Testis (tissue), 3 donors: ENCODE data around the gene CFAP157. TPM values are rescaled to one million over a fixed set of nuclear protein-coding genes. Genes with fewer than 3 reads are reported as not detected.
A peak's percentile ranks its signal among the peaks of the same experiment; 100 is the strongest.

ENCODE experiments used
- DNase-seq: peaks from one replicate; pipeline ENCODE4 v3.0.0-alpha.2; 2019
- H3K27ac ChIP-seq, 2 donors: fragments of 200-600 bp; sonication (generic); one replicate each; pipeline ENCODE4 v1.5.1; 2019
- H3K27me3 ChIP-seq: fragments of 200-600 bp; sonication (generic); one replicate; pipeline ENCODE4 v1.5.1; 2019
- H3K36me3 ChIP-seq: fragments of 200-600 bp; sonication (generic); one replicate; pipeline ENCODE4 v1.5.1; 2017; ENCODE audit warnings: low read depth; ENCODE audit errors: missing control alignments
- H3K4me1 ChIP-seq: fragments of 200-600 bp; sonication (generic); one replicate; pipeline ENCODE4 v1.5.1; 2019
- H3K4me3 ChIP-seq, 2 donors: fragments of 200-600 bp; sonication (generic); one replicate each; pipeline ENCODE4 v1.5.1; 2017 to 2019
- H3K9me3 ChIP-seq: fragments of 200-600 bp; sonication (generic); one replicate; pipeline ENCODE4 v1.5.1; 2017
- CTCF ChIP-seq, 3 experiments: fragments of 450-650 bp in 2 of 3; fragments of 200-600 bp in 1 of 3; sonication (generic) in 1 of 3; IDR thresholded peaks; one replicate each; pipeline ENCODE4 v1.5.1; 2016 to 2019; ENCODE audit warnings: antibody characterized with exemption in 3 of 3, mild to moderate bottlenecking in 2 of 3, moderate library complexity in 1 of 3
- POLR2A ChIP-seq: fragments of 450-650 bp; IDR thresholded peaks from one replicate; pipeline ENCODE4 v1.6.1; 2017; ENCODE audit warnings: antibody characterized with exemption, mild to moderate bottlenecking, moderate library complexity
- WGBS, 2 donors: methylation state at CpG; one replicate each; pipeline ENCODE4 v1.1.5; 2018; 5-methylcytosine and 5-hydroxymethylcytosine counted together
- intact Hi-C: fragments of 100-400 bp; cut with DNase I; formaldehyde crosslinking; loops from one replicate; pipeline ENCODE4 v1.15.1; 2023; ENCODE audit warnings: low total_unique reads
- polyA plus RNA-seq: library from polyadenylated mRNA; stranded (reverse); fragments of 350-450 nt; fragmentation: Illumina TruSeq; extraction: RNeasy Lipid Tissue Mini Kit (QIAGEN cat#74804); gene quantifications from one replicate; pipeline ENCODE4 v1.2.3, GENCODE V29; 2014; ENCODE audit warnings: low read depth, low replicate concordance; ENCODE audit not compliant: insufficient read depth
- total RNA-seq, 2 donors: library from RNA; depleted of rRNA; stranded (reverse); fragments of >200 nt; gene quantifications; one replicate each; pipeline ENCODE4 v1.2.3, GENCODE V29; 2016

The CFAP157 gene
- total and polyA plus RNA-seq, 3 donors from 2014 or later: 11.6 to 30.6 (median 26.5) TPM

- WGBS, 2 donors: 32 to 44% methylated on average over 8 to 23 of the region's 23 CpGs
- intact Hi-C loops: no loop called here
- H3K27ac ChIP-seq: peak overlapping the region; percentile 10 to 48
These were observed 17.2 kb downstream of the CFAP157 start for GRCh38 chr9:127724012-127724411.

GRCh38 chr9:127726871-127727270 is 20.1 kb downstream of the CFAP157 start:
- peaks cover 33% of the 10 kb centered on the region for H3K4me1 ChIP-seq
- 53 to 66% methylated on average over 3 to 8 of the region's 8 CpGs for WGBS, 2 donors
- no peaks in the 10 kb centered on the region for H3K36me3 ChIP-seq
- intact Hi-C loops: no loop called here
- H3K27me3 ChIP-seq: no peaks in the 10 kb centered on the region
- no peak overlapping the region for H3K4me3 ChIP-seq
- no peaks in the 10 kb centered on the region for H3K9me3 ChIP-seq
- no peak overlapping the region for H3K27ac ChIP-seq
- DNase-seq: no peak
- TF ChIP-seq POLR2A: no peak

More at GRCh38 chr9:127724012-127724411, 17.2 kb downstream of the CFAP157 start:
- Histone ChIP-seq H3K4me3 (no peak overlapping the region), H3K27me3 (no peaks in the 10 kb centered on the region), H3K9me3 (no peaks in the 10 kb centered on the region), H3K36me3 (no peaks in the 10 kb centered on the region), H3K4me1 (peaks cover 18% of the 10 kb centered on the region)
- DNase-seq: no peak
- TF ChIP-seq POLR2A (no peak), CTCF (IDR thresholded peaks at IDR 0.05) (no peak)

DNA sequence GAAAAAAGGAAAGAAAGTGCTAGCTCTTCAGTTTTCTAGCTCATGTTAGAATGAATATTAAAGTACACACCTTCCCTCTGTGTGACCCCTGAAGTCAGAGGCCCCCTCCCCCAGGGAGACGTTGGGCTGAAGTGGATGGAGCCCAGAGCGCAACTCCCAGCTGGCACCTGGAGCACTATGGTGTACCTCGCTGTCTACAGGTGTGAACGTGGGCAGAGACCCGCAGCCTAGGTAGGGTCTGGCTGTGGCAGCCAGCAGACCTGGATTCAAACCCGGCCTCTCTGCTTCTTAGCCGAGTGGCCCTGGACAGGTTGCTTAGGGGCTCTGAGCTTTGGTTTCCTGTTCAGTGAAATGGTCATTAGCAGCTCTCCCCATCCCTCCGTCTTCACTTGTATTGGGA is 22.0 kb downstream of the CFAP157 start:
- H3K27ac ChIP-seq: no peak overlapping the region
- H3K36me3 ChIP-seq: no peaks in the 10 kb centered on the region
- H3K4me1 ChIP-seq: peaks cover 40% of the 10 kb centered on the region
- H3K4me3 ChIP-seq: no peak overlapping the region
- intact Hi-C loops: no loop called here
- no peak for DNase-seq
- no peaks in the 10 kb centered on the region for H3K9me3 ChIP-seq
- no peaks in the 10 kb centered on the region for H3K27me3 ChIP-seq
- 88 to 89% methylated on average over 7 to 8 of the region's 8 CpGs for WGBS, 2 donors
- TF ChIP-seq CTCF (IDR thresholded peaks at IDR 0.05) (no peak), POLR2A (no peak)

- WGBS, 2 donors: 90% methylated on average over 3 to 18 of the region's 18 CpGs
- H3K27ac ChIP-seq: no peak overlapping the region
These were observed 22.9 kb downstream of the CFAP157 start for GRCh38 chr9:127729522-127730256.

GRCh38 chr9:127730262-127730661 is 23.5 kb downstream of the CFAP157 start:
- H3K27me3 ChIP-seq: no peaks in the 10 kb centered on the region
- intact Hi-C loops: loop anchor here (5.0 to 10.0 kb wide), 2 partner anchors 138 to 145 kb away; partner anchors contain the start of gene AK1
- peaks cover 35% of the 10 kb centered on the region for H3K4me1 ChIP-seq
- TF ChIP-seq CTCF (IDR thresholded peaks at IDR 0.05) (no peak), POLR2A (no peak)
- H3K36me3 ChIP-seq: no peaks in the 10 kb centered on the region
- WGBS, 2 donors: 84 to 96% methylated on average over 8 to 9 of the region's 9 CpGs
- no peaks in the 10 kb centered on the region for H3K9me3 ChIP-seq
- H3K4me3 ChIP-seq: no peak overlapping the region
- no peak for DNase-seq
- no peak overlapping the region for H3K27ac ChIP-seq

More at GRCh38 chr9:127729522-127730256, 22.9 kb downstream of the CFAP157 start:
- Histone ChIP-seq H3K36me3 (no peaks in the 10 kb centered on the region), H3K4me1 (peaks cover 38% of the 10 kb centered on the region), H3K27me3 (no peaks in the 10 kb centered on the region), H3K4me3 (no peak overlapping the region), H3K9me3 (no peaks in the 10 kb centered on the region)
- no peak for DNase-seq
- intact Hi-C loops: loop anchor here (5.0 to 10.0 kb wide), 2 partner anchors 137 to 145 kb away; partner anchors contain the start of gene AK1
- TF ChIP-seq POLR2A (no peak), CTCF (IDR thresholded peaks at IDR 0.05) (no peak)
